ENCODE data around the gene TRAF4. TPM values are rescaled to one million over a fixed set of nuclear protein-coding genes. Genes with fewer than 3 reads are reported as not detected.

TRAF4 gene
- total RNA-seq, 1 experiment from 2014 or later = 268 TPM

GRCh38 chr17:28741358-28742349, 2.2 kb upstream of the TRAF4 start (continued):
- TF ChIP-seq TP53 (CRISPR knock-in tag; IDR thresholded peaks at IDR 0.05) (no peak), NFATC4 (CRISPR knock-in tag; IDR thresholded peaks at IDR 0.05) (no peak), TEAD4 (CRISPR knock-in tag; IDR thresholded peaks at IDR 0.05) (no peak), KAT7 (CRISPR knock-in tag; IDR thresholded peaks at IDR 0.05; ENCODE audit: borderline replicate concordance) (no peak), IRF2 (CRISPR knock-in tag; IDR thresholded peaks at IDR 0.05; ENCODE audit: borderline replicate concordance, low read depth) (no peak)

GRCh38 chr17:28744104-28744971, 527 bp downstream of the TRAF4 start:
- CTCF ChIA-PET = interaction anchor here (1.0 to 13.9 kb wide), 6 partner anchors 8 to 205 kb away, joined by 4 to 541 read pairs (median 12); partner anchors contain the start of genes NEK8 and TLCD1
- ATAC-seq (no peak), DNase-seq (ENCODE audit: low spot score) (peak; percentile 83)
- no peaks in the 10 kb centered on the region for H3K9me3 Mint-ChIP-seq
- peaks cover 46% of the 10 kb centered on the region for H3K4me1 Mint-ChIP-seq
- H3K27ac Mint-ChIP-seq = peak overlapping the region; percentile 93
- POLR2A ChIA-PET = interaction anchor here (0.6 to 13.5 kb wide), 11 partner anchors 17 to 208 kb away, joined by 3 to 310 read pairs (median 10); partner anchors contain the start of genes ERAL1, NEK8, PHF12 and PROCA1
- peak overlapping the region; percentile 88 for H3K4me3 Mint-ChIP-seq
- peaks cover 31% of the 10 kb centered on the region for H3K36me3 Mint-ChIP-seq
- H3K27me3 Mint-ChIP-seq (ENCODE audit: low read depth) = no peaks in the 10 kb centered on the region
- peak; percentile 63; the same call in 1 of the 2 replicates for TF ChIP-seq FOXP1 (CRISPR knock-in tag; IDR thresholded peaks at IDR 0.05; ENCODE audit: borderline replicate concordance)
- TF ChIP-seq GRHL2 (CRISPR knock-in tag; IDR thresholded peaks at IDR 0.05; ENCODE audit: insufficient replicate concordance, severe bottlenecking) = no peak
- 0 out of 2 replicates have a peak, but pooled peaks have one; percentile 28 for TF ChIP-seq ZNF281 (CRISPR knock-in tag; IDR thresholded peaks at IDR 0.05)
- no peak for TF ChIP-seq ZNF219 (CRISPR knock-in tag; IDR thresholded peaks at IDR 0.05; ENCODE audit: borderline replicate concordance)
- no peak for TF ChIP-seq NR2C2 (CRISPR knock-in tag; IDR thresholded peaks at IDR 0.05)
- TF ChIP-seq ATF1 (CRISPR knock-in tag; IDR thresholded peaks at IDR 0.05) = no peak
- TF ChIP-seq CREM (CRISPR knock-in tag; IDR thresholded peaks at IDR 0.05) = peak; percentile 89
- TF ChIP-seq MYBL2 (CRISPR knock-in tag; IDR thresholded peaks at IDR 0.05) = no peak
- TF ChIP-seq HMGXB4 (CRISPR knock-in tag; IDR thresholded peaks at IDR 0.05) = no peak; the same call in 1 of the 2 replicates
- no peak for TF ChIP-seq CTCF (IDR thresholded peaks at IDR 0.05)
- no peak for TF ChIP-seq ZNF512 (CRISPR knock-in tag; IDR thresholded peaks at IDR 0.05; ENCODE audit: borderline replicate concordance)
- no peak for TF ChIP-seq ZNF121 (CRISPR knock-in tag; IDR thresholded peaks at IDR 0.05)
- no peak for TF ChIP-seq KAT7 (CRISPR knock-in tag; IDR thresholded peaks at IDR 0.05; ENCODE audit: borderline replicate concordance)
- no peak for TF ChIP-seq FOXJ3 (CRISPR knock-in tag; IDR thresholded peaks at IDR 0.05; ENCODE audit: borderline replicate concordance)
- TF ChIP-seq E2F4 (CRISPR knock-in tag; IDR thresholded peaks at IDR 0.05; ENCODE audit: borderline replicate concordance, low read depth) = no peak
- TF ChIP-seq MAX (CRISPR knock-in tag; IDR thresholded peaks at IDR 0.05) = 0 out of 2 replicates have a peak, but pooled peaks have one; percentile 15
- TF ChIP-seq ERG (CRISPR knock-in tag; IDR thresholded peaks at IDR 0.05) = peak; percentile 62; the same call in 1 of the 2 replicates

Measured in WTC11 (cell line).